HepG2 (cell line): ENCODE results near the gene RAC3. TPM values are rescaled to one million over a fixed set of nuclear protein-coding genes. Genes with fewer than 3 reads are reported as not detected.
A peak's percentile ranks its signal among the peaks of the same experiment; 100 is the strongest.

Experiments used
- ELF1 ChIP-seq: sonication (generic); formaldehyde crosslinking; IDR thresholded peaks from 2 replicates; pipeline ENCODE4 v1.4.0; 2020; ENCODE audit warnings: missing genetic modification reagents
- HOMEZ ChIP-seq: IDR thresholded peaks from 2 replicates; pipeline ENCODE4 v1.6.1; 2016; ENCODE audit warnings: low read depth
- HOXA7 ChIP-seq: sonication (generic); formaldehyde crosslinking; IDR thresholded peaks from 2 replicates; pipeline ENCODE4 v1.8.1; 2022; ENCODE audit warnings: mild to moderate bottlenecking, missing genetic modification reagents, moderate library complexity
- KDM4B ChIP-seq: sonication (generic); formaldehyde crosslinking; IDR thresholded peaks from 2 replicates; pipeline ENCODE4 v1.4.0; 2020; ENCODE audit warnings: missing genetic modification reagents
- KLF11 ChIP-seq: IDR thresholded peaks from 2 replicates; pipeline ENCODE4 v1.6.1; 2016; ENCODE audit warnings: missing compliant biosample characterization
- KLF15 ChIP-seq: sonication (generic); formaldehyde crosslinking; IDR thresholded peaks from 2 replicates; pipeline ENCODE4 v1.8.1; 2023; ENCODE audit warnings: borderline replicate concordance, mild to moderate bottlenecking, inconsistent platforms, missing genetic modification reagents, mixed read lengths
- MATR3 ChIP-seq: sonication (generic); formaldehyde crosslinking; IDR thresholded peaks from 2 replicates; pipeline ENCODE4 v1.4.0; 2020; ENCODE audit warnings: missing genetic modification reagents
- NAIF1 ChIP-seq: sonication (generic); formaldehyde crosslinking; IDR thresholded peaks from 2 replicates; pipeline ENCODE4 v1.5.0; 2020; ENCODE audit warnings: mild to moderate bottlenecking, missing genetic modification reagents, borderline replicate concordance
- NR2C2 ChIP-seq: sonication (generic); formaldehyde crosslinking; IDR thresholded peaks from 2 replicates; pipeline ENCODE4 v1.4.0; 2020; ENCODE audit warnings: missing genetic modification reagents, mild to moderate bottlenecking, moderate library complexity, borderline replicate concordance
- SOX6 ChIP-seq, 2 experiments: fragments of 450-650 bp in 1 of 2; sonication (generic) in 1 of 2; formaldehyde crosslinking in 1 of 2; IDR thresholded peaks; 2 replicates each; pipeline versions ENCODE4 v1.4.0 to v1.6.1; 2017 to 2020; ENCODE audit warnings: antibody characterized with exemption in 1 of 2, mild to moderate bottlenecking in 1 of 2, missing genetic modification reagents in 1 of 2
- SP2 ChIP-seq: sonication (generic); formaldehyde crosslinking; IDR thresholded peaks from 2 replicates; pipeline ENCODE4 v1.5.1; 2020; ENCODE audit warnings: mild to moderate bottlenecking, missing genetic modification reagents
- TERF1 ChIP-seq: sonication (generic); formaldehyde crosslinking; IDR thresholded peaks from 2 replicates; pipeline ENCODE4 v1.8.0; 2022; ENCODE audit warnings: mild to moderate bottlenecking, missing genetic modification reagents, moderate library complexity
- TFAP4 ChIP-seq: sonication (generic); IDR thresholded peaks from 2 replicates; pipeline ENCODE4 v1.6.1; 2016; ENCODE audit warnings: low read depth, borderline replicate concordance
- WIZ ChIP-seq: sonication (generic); formaldehyde crosslinking; IDR thresholded peaks from 2 replicates; pipeline ENCODE4 v1.5.1; 2020; ENCODE audit warnings: mild to moderate bottlenecking, missing genetic modification reagents
- ZBTB40 ChIP-seq, 2 experiments: fragments of 450-650 bp in 1 of 2; sonication (generic) in 1 of 2; formaldehyde crosslinking in 1 of 2; IDR thresholded peaks; 2 replicates each; pipeline versions ENCODE4 v1.6.1 to v1.8.0; 2016 to 2022; ENCODE audit warnings: antibody characterized with exemption in 1 of 2, mild to moderate bottlenecking in 1 of 2, missing genetic modification reagents in 1 of 2
- ZNF33B ChIP-seq: sonication (generic); formaldehyde crosslinking; IDR thresholded peaks from 2 replicates; pipeline ENCODE4 v1.5.1; 2020; ENCODE audit warnings: mild to moderate bottlenecking, missing genetic modification reagents
- ZNF749 ChIP-seq: sonication (generic); formaldehyde crosslinking; IDR thresholded peaks from 2 replicates; pipeline ENCODE4 v1.8.0; 2022; ENCODE audit warnings: mild to moderate bottlenecking, missing genetic modification reagents, moderate library complexity, borderline replicate concordance
- ZNF768 ChIP-seq: sonication (generic); formaldehyde crosslinking; IDR thresholded peaks from 2 replicates; pipeline ENCODE4 v1.4.0; 2020; ENCODE audit warnings: missing genetic modification reagents
- polyA plus RNA-seq, 8 experiments: library from polyadenylated mRNA; depleted of rRNA in 3 of 8; stranded (reverse) in 7 of 8; unstranded in 1 of 8; fragments of >200 nt; fragmentation: Illumina TruSeq in 4 of 8; extraction: Trizol in 4 of 8; gene quantifications; 2 replicates each; pipeline versions ENCODE4 v1.2.1 to v1.2.3, GENCODE V29; 2011 to 2016; ENCODE audit warnings: low read depth in 4 of 8, missing spikeins in 1 of 8, mixed read lengths in 1 of 8; ENCODE audit not compliant: insufficient read depth in 1 of 8
- total RNA-seq, 5 experiments: library from RNA; depleted of rRNA; stranded (reverse); fragments of >200 nt; fragmentation: Illumina TruSeq; extraction: Trizol; gene quantifications; 2 replicates each; pipeline ENCODE4 v1.2.3, GENCODE V29; 2016; ENCODE audit warnings: low read depth in 1 of 5

Gene RAC3
- total and polyA plus RNA-seq, 2 of the 13 experiments (the other 11 are each of a cell fraction or from before 2014, with no cell fraction given): 10.5 to 21.3 TPM

GRCh38 chr17:82013341-82013740 is 18.1 kb upstream of the RAC3 start (continued):
- TF ChIP-seq TERF1 (CRISPR knock-in tag): no peak
- TF ChIP-seq ZNF749 (CRISPR knock-in tag): no peak
- peak; percentile 45; the same call in 1 of the 2 replicates for TF ChIP-seq ZNF768 (CRISPR knock-in tag)
- TF ChIP-seq ZNF33B (CRISPR knock-in tag): no peak
- TF ChIP-seq KLF11: no peak
- TF ChIP-seq KDM4B (CRISPR knock-in tag): no peak
- TF ChIP-seq TFAP4: no peak
- 0 out of 2 replicates have a peak, but pooled peaks have one; percentile 9 for TF ChIP-seq NR2C2
- no peak for TF ChIP-seq NAIF1
- TF ChIP-seq ZBTB40 (IDR thresholded peaks at IDR 0.05): no peak
- no peak for TF ChIP-seq ZBTB40 (CRISPR knock-in tag; IDR thresholded peaks at IDR 0.05)
- TF ChIP-seq HOMEZ (CRISPR knock-in tag): no peak
- no peak for TF ChIP-seq MATR3
- TF ChIP-seq KLF15 (CRISPR knock-in tag): no peak
- no peak for TF ChIP-seq SOX6 (IDR thresholded peaks at IDR 0.05)
- TF ChIP-seq SOX6 (CRISPR knock-in tag; IDR thresholded peaks at IDR 0.05): no peak
- no peak for TF ChIP-seq HOXA7 (CRISPR knock-in tag)
- TF ChIP-seq SP2: no peak
- no peak for TF ChIP-seq WIZ (CRISPR knock-in tag)
- TF ChIP-seq ELF1: no peak
